ENCODE results near the gene FRRS1. TPM values are rescaled to one million over a fixed set of nuclear protein-coding genes. Genes with fewer than 3 reads are reported as not detected.

FRRS1 gene
- polyA plus RNA-seq, 1 donor (not counting 4 experiments of a cell fraction or from before 2014, with no cell fraction given), result 11.2 TPM

DNA sequence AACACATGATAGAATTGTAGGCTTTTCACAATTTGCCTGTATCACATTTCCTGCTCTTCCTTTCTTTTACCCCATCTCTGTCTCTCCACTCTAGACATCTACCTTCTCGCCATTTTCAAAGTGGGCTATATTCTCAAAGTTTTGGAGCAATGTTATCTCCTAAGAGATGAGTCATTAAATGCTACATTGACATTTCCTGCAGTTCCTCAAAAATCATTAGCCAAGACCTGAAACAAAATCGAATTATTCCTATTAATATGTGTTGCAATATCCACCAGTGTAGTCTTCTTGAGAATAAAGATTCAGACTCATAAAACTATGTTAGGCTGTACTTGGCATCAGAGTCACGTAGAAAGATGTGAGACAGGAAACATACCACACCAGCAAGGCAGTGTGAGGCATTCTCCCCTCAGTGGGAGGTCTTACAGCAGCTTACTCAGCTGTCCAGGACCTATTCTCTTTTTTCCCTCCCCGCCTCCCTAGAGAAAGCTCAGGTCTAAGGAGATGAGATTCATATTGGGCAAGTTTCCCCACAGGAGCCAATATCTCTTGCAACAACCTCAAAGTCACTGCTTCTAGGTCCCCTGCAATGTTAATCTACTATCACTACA is 38.8 kb downstream of the FRRS1 start:
- H3K36me3 ChIP-seq (ENCODE audit: control insufficient read depth in 2 of 2, extremely low read depth in 1 of 2, insufficient read depth in 2 of 2, low read length in 2 of 2), result peaks cover 0 to 2% of the 10 kb centered on the region in 2 experiments
- no peak for FAIRE-seq
- no peak overlapping the region for H3K27ac ChIP-seq (ENCODE audit: control insufficient read depth, insufficient read depth, low read length)

DNA sequence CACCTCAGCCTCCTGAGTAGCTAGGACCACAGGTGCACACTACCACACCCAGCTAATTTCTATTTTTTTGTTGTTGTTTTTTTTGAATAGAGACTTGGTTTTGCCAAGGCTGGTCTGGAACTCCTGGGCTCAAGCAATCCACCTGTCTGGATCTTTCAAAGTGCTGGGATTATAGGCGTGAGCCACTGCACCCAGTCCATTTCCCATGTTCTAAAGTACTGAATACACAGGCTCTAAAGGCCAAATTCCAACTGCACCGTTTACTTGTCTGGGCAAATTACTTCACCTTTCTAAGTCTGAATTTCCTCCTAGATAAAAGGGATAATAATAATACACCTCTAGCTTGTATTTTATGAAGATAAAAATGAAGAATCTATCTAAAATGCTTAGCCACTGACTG is 39.6 kb downstream of the FRRS1 start:
- Histone ChIP-seq H3K27me3 (ENCODE audit: control insufficient read depth, extremely low read depth, insufficient read depth, low read length) (no peaks in the 10 kb centered on the region), H3K4me1 (ENCODE audit: control insufficient read depth, extremely low read depth, insufficient read depth, low read length) (no peaks in the 10 kb centered on the region), H3K36me3 (ENCODE audit: control insufficient read depth in 2 of 2, extremely low read depth in 1 of 2, insufficient read depth in 2 of 2, low read length in 2 of 2) (peaks cover 0 to 2% of the 10 kb centered on the region in 2 experiments), H4K20me1 (ENCODE audit: control insufficient read depth, extremely low read depth, insufficient read depth, low read length) (no peaks in the 10 kb centered on the region), H3K9me3 (ENCODE audit: control insufficient read depth, low read depth, low read length) (no peaks in the 10 kb centered on the region), H3K9ac (ENCODE audit: control insufficient read depth, extremely low read depth, insufficient read depth, low read length) (no peak overlapping the region), H3K79me2 (ENCODE audit: control insufficient read depth, insufficient read depth, low read length) (no peaks in the 10 kb centered on the region), H3K9me1 (ENCODE audit: control insufficient read depth, extremely low read depth, insufficient read depth, low read length) (no peaks in the 10 kb centered on the region), H3K27ac (ENCODE audit: control insufficient read depth, insufficient read depth, low read length) (no peak overlapping the region), H3K4me3 (ENCODE audit: control insufficient read depth in 2 of 3, extremely low read depth in 1 of 3, insufficient read depth in 2 of 3, low read depth in 1 of 3, low read length in 3 of 3) (no peak overlapping the region), H2AFZ (ENCODE audit: control insufficient read depth, low read length) (no peak overlapping the region), H3K4me2 (ENCODE audit: control insufficient read depth, extremely low read depth, insufficient read depth, low read depth, low read length) (no peak overlapping the region)
- dilution Hi-C loops (cut with MboI; ENCODE audit: extremely low pct_ligation_motif_present, low sequenced_read_pairs), result no loop called here
- DNase-seq (ENCODE audit: low read depth, low spot score) (no peak), FAIRE-seq (no peak)
- TF ChIP-seq, protein P1, sequence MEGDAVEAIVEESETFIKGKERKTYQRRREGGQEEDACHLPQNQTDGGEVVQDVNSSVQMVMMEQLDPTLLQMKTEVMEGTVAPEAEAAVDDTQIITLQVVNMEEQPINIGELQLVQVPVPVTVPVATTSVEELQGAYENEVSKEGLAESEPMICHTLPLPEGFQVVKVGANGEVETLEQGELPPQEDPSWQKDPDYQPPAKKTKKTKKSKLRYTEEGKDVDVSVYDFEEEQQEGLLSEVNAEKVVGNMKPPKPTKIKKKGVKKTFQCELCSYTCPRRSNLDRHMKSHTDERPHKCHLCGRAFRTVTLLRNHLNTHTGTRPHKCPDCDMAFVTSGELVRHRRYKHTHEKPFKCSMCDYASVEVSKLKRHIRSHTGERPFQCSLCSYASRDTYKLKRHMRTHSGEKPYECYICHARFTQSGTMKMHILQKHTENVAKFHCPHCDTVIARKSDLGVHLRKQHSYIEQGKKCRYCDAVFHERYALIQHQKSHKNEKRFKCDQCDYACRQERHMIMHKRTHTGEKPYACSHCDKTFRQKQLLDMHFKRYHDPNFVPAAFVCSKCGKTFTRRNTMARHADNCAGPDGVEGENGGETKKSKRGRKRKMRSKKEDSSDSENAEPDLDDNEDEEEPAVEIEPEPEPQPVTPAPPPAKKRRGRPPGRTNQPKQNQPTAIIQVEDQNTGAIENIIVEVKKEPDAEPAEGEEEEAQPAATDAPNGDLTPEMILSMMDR (optimal IDR thresholded peaks at IDR 0.05 in 1 of 3, IDR thresholded peaks at IDR 0.05 in 1 of 3, conservative IDR thresholded peaks at IDR 0.05 in 1 of 3; ENCODE audit: extremely low read depth in 1 of 3, insufficient read depth in 2 of 3, low read length in 3 of 3), result no peak
- no peak for TF ChIP-seq EZH2 (IDR thresholded peaks at IDR 0.05; ENCODE audit: low read length)

More for the DNA sequence above, 38.8 kb downstream of the FRRS1 start:
- Histone ChIP-seq H3K79me2 (ENCODE audit: control insufficient read depth, insufficient read depth, low read length) (no peaks in the 10 kb centered on the region), H2AFZ (ENCODE audit: control insufficient read depth, low read length) (no peak overlapping the region), H3K9me3 (ENCODE audit: control insufficient read depth, low read depth, low read length) (no peaks in the 10 kb centered on the region), H3K9ac (ENCODE audit: control insufficient read depth, extremely low read depth, insufficient read depth, low read length) (no peak overlapping the region), H3K27me3 (ENCODE audit: control insufficient read depth, extremely low read depth, insufficient read depth, low read length) (no peaks in the 10 kb centered on the region), H3K4me1 (ENCODE audit: control insufficient read depth, extremely low read depth, insufficient read depth, low read length) (no peaks in the 10 kb centered on the region), H3K9me1 (ENCODE audit: control insufficient read depth, extremely low read depth, insufficient read depth, low read length) (no peaks in the 10 kb centered on the region), H3K4me2 (ENCODE audit: control insufficient read depth, extremely low read depth, insufficient read depth, low read depth, low read length) (no peak overlapping the region), H3K4me3 (ENCODE audit: control insufficient read depth in 2 of 3, extremely low read depth in 1 of 3, insufficient read depth in 2 of 3, low read depth in 1 of 3, low read length in 3 of 3) (no peak overlapping the region), H4K20me1 (ENCODE audit: control insufficient read depth, extremely low read depth, insufficient read depth, low read length) (no peaks in the 10 kb centered on the region)
- no peak for TF ChIP-seq EZH2 (IDR thresholded peaks at IDR 0.05; ENCODE audit: low read length)
- no peak for DNase-seq (ENCODE audit: low read depth, low spot score)
- dilution Hi-C loops (cut with MboI; ENCODE audit: extremely low pct_ligation_motif_present, low sequenced_read_pairs), result no loop called here

DNA sequence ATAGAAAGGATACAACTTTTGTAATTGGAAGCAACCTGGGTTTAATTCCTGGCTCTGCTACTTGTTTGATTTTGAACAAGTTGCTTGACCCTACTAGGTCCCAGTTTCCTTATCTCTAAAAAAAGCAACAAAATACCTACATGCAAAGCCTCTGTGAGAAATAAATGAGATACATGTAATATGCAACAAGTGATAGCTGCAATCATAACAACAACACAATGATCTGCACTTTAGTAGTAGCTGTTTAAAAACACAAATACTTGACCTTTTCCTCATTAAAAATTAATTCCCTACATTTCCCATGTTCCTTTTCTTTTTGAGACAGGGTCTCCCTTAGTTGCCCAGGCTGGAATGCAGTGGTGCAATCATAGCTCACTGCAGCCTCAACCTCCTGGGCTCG is 40.0 kb downstream of the FRRS1 start:
- H3K36me3 ChIP-seq (ENCODE audit: control insufficient read depth in 2 of 2, extremely low read depth in 1 of 2, insufficient read depth in 2 of 2, low read length in 2 of 2), result peaks cover 0 to 2% of the 10 kb centered on the region in 2 experiments
- TF ChIP-seq, protein P1 (optimal IDR thresholded peaks at IDR 0.05 in 1 of 3, IDR thresholded peaks at IDR 0.05 in 1 of 3, conservative IDR thresholded peaks at IDR 0.05 in 1 of 3; ENCODE audit: extremely low read depth in 1 of 3, insufficient read depth in 2 of 3, low read length in 3 of 3), result no peak
- no peak for TF ChIP-seq EZH2 (IDR thresholded peaks at IDR 0.05; ENCODE audit: low read length)
- DNase-seq (ENCODE audit: low read depth, low spot score), result no peak
- H3K27me3 ChIP-seq (ENCODE audit: control insufficient read depth, extremely low read depth, insufficient read depth, low read length), result no peaks in the 10 kb centered on the region
- no peaks in the 10 kb centered on the region for H3K4me1 ChIP-seq (ENCODE audit: control insufficient read depth, extremely low read depth, insufficient read depth, low read length)
- H3K9ac ChIP-seq (ENCODE audit: control insufficient read depth, extremely low read depth, insufficient read depth, low read length), result no peak overlapping the region
- dilution Hi-C loops (cut with MboI; ENCODE audit: extremely low pct_ligation_motif_present, low sequenced_read_pairs), result no loop called here
- no peaks in the 10 kb centered on the region for H3K9me3 ChIP-seq (ENCODE audit: control insufficient read depth, low read depth, low read length)
- H3K79me2 ChIP-seq (ENCODE audit: control insufficient read depth, insufficient read depth, low read length), result no peaks in the 10 kb centered on the region
- H3K9me1 ChIP-seq (ENCODE audit: control insufficient read depth, extremely low read depth, insufficient read depth, low read length), result no peaks in the 10 kb centered on the region
- no peak overlapping the region for H3K27ac ChIP-seq (ENCODE audit: control insufficient read depth, insufficient read depth, low read length)
- H3K4me2 ChIP-seq (ENCODE audit: control insufficient read depth, extremely low read depth, insufficient read depth, low read depth, low read length), result no peak overlapping the region
- no peak overlapping the region for H2AFZ ChIP-seq (ENCODE audit: control insufficient read depth, low read length)
- no peak for FAIRE-seq
- H3K4me3 ChIP-seq (ENCODE audit: control insufficient read depth in 2 of 3, extremely low read depth in 1 of 3, insufficient read depth in 2 of 3, low read depth in 1 of 3, low read length in 3 of 3), result no peak overlapping the region
- H4K20me1 ChIP-seq (ENCODE audit: control insufficient read depth, extremely low read depth, insufficient read depth, low read length), result no peaks in the 10 kb centered on the region
